ENCODE data around the gene ULK3. TPM values are rescaled to one million over a fixed set of nuclear protein-coding genes. Genes with fewer than 3 reads are reported as not detected.

ULK3 gene
- total RNA-seq, 4 donors from 2014 or later: 39.0 to 56.5 (median 48.1) TPM

DNA sequence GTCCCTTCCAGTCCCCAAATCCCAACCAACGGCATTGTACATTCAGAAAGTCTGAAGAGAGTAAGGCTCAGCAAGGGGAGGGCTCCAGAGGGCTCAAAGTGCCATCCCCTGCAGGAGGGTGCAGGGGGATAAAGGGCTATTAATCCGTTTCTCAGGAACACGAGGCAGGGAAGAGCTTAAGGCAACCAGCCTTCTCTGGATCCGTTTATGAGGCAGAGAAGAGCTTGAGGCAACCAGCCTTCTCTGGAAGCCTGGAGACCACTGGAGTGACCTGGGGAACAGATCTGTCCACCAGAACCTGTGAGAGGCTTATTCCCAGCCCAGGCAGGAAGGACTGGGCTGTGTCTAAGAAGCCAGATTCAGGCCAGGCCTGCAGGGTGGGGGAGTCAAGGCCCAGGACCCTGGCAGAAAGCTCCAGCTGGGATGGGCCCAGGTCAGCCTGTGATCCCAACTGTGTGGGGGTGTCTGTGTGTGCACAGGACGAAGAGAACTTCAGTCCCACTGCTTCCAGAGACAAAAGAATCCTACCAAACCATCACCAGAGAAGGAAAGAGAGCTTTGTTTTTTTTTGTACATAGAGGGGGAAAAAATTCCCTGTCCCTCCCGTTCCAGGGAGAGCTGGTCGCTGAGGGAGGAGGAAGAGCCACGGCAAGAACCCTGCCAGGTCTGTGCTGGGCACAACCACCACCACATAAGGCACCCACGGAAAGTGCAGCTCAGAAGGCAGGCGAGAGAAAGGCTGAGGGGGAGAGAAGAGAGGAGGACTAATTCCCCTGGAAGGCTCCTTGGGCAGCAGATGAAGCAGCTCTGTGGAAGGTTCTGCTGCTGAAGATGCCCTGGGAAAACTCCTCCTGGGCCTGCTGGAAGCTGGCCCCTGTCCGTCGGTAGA lies 1.6 kb upstream of the ULK3 start:
- H3K9me3 ChIP-seq: no peaks in the 10 kb centered on the region
- H3K27ac ChIP-seq: peak overlapping the region; percentile 91 to 98 (median 95)
- no peak for DNase-seq
- no peak for TF ChIP-seq POLR2A (IDR thresholded peaks at IDR 0.05)
- TF ChIP-seq, protein P1, sequence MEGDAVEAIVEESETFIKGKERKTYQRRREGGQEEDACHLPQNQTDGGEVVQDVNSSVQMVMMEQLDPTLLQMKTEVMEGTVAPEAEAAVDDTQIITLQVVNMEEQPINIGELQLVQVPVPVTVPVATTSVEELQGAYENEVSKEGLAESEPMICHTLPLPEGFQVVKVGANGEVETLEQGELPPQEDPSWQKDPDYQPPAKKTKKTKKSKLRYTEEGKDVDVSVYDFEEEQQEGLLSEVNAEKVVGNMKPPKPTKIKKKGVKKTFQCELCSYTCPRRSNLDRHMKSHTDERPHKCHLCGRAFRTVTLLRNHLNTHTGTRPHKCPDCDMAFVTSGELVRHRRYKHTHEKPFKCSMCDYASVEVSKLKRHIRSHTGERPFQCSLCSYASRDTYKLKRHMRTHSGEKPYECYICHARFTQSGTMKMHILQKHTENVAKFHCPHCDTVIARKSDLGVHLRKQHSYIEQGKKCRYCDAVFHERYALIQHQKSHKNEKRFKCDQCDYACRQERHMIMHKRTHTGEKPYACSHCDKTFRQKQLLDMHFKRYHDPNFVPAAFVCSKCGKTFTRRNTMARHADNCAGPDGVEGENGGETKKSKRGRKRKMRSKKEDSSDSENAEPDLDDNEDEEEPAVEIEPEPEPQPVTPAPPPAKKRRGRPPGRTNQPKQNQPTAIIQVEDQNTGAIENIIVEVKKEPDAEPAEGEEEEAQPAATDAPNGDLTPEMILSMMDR (IDR thresholded peaks at IDR 0.05 in 4 of 5, conservative IDR thresholded peaks at IDR 0.05 in 1 of 5): no peak
- H3K36me3 ChIP-seq: peaks cover 0 to 46% of the 10 kb centered on the region in 2 donors
- in situ Hi-C loops (cut with MboI; ENCODE audit: low sequenced_read_pairs in 4 of 4) (loop anchor here in 1 of 4 donors (5.0 kb wide), 1 partner anchor 67 kb away; no protein-coding TSS in a partner anchor), intact Hi-C loops (cut with DNase I; ENCODE audit: low total_unique reads) (loop anchor here (5.0 kb wide), 1 partner anchor 62 kb away; the partner anchor contains the start of gene CSK)
- H3K27me3 ChIP-seq: no peaks in the 10 kb centered on the region
- no peak for ATAC-seq
- H3K4me1 ChIP-seq: peaks cover 3 to 29% of the 10 kb centered on the region in 2 donors
- no peak overlapping the region for H3K4me3 ChIP-seq

- in situ Hi-C loops (cut with MboI; ENCODE audit: low sequenced_read_pairs in 4 of 4) (loop anchor here in 1 of 4 donors (5.0 kb wide), 1 partner anchor 67 kb away; no protein-coding TSS in a partner anchor), intact Hi-C loops (cut with DNase I; ENCODE audit: low total_unique reads) (loop anchor here (1.0 to 5.0 kb wide), 4 partner anchors 29 to 107 kb away; partner anchors contain the start of genes CSK, FAM219B and SCAMP2)
- TF ChIP-seq, protein P1 (IDR thresholded peaks at IDR 0.05 in 4 of 5, conservative IDR thresholded peaks at IDR 0.05 in 1 of 5): no peak
- H3K4me3 ChIP-seq: peak overlapping the region in 3 of 4 donors; percentile 77 to 87 (median 84)
- H3K27ac ChIP-seq: peak overlapping the region; percentile 91 to 98 (median 95)
- no peak for DNase-seq
- peaks cover 0 to 39% of the 10 kb centered on the region in 2 donors for H3K36me3 ChIP-seq
- H3K4me1 ChIP-seq: peaks cover 3 to 29% of the 10 kb centered on the region in 2 donors
- no peak for ATAC-seq
- H3K27me3 ChIP-seq: no peaks in the 10 kb centered on the region
- no peaks in the 10 kb centered on the region for H3K9me3 ChIP-seq
Observed at GRCh38 chr15:74843891-74844299, 939 bp upstream of the ULK3 start.

- peaks cover 0 to 38% of the 10 kb centered on the region in 2 donors for H3K36me3 ChIP-seq
Observed at GRCh38 chr15:74843445-74843828, 481 bp upstream of the ULK3 start.

DNA sequence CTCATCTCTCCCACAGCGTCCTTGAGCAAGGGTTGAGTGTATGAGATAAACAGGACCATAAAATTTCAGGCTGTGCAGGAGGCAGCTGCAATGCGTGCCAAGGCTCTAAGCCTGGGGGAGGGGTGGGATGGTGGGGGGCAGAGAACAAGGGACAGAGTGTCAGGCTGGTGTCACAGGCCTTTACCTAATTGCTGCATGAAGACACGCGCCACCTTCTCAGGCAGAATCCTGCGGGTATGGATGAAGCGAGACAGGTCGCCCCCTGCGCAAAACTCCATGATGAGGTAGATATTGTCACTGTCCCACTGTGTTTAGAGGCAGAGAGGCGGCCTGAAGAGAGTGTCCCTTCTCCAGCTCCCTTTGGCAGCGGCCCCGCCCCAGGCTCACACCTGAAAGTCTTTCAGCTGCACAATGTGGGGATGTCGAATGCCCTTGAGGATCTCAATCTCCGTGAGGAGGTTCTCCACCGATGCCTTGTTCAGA lies 1.0 kb downstream of the ULK3 start:
- no peak for DNase-seq
- Histone ChIP-seq H3K4me1 (peaks cover 0 to 16% of the 10 kb centered on the region in 2 donors), H3K9me3 (no peaks in the 10 kb centered on the region), H3K27ac (peak overlapping the region in 1 of 4 donors; percentile 91), H3K36me3 (peaks cover 0 to 35% of the 10 kb centered on the region in 2 donors), H3K27me3 (no peaks in the 10 kb centered on the region), H3K4me3 (peak overlapping the region in 3 of 4 donors; percentile 77 to 93 (median 84))
- intact Hi-C loops (cut with DNase I; ENCODE audit: low total_unique reads) (loop anchor here (2.0 to 5.0 kb wide), 3 partner anchors 60 to 109 kb away; partner anchors contain the start of genes CSK and FAM219B), in situ Hi-C loops (cut with MboI; ENCODE audit: low sequenced_read_pairs in 4 of 4) (loop anchor here in 1 of 4 donors (5.0 kb wide), 1 partner anchor 65 kb away; no protein-coding TSS in a partner anchor)
- ATAC-seq: no peak
- TF ChIP-seq, protein P1 (IDR thresholded peaks at IDR 0.05 in 4 of 5, conservative IDR thresholded peaks at IDR 0.05 in 1 of 5): no peak
- no peak for TF ChIP-seq POLR2A (IDR thresholded peaks at IDR 0.05)

More at GRCh38 chr15:74843445-74843828, 481 bp upstream of the ULK3 start:
- in situ Hi-C loops (cut with MboI; ENCODE audit: low sequenced_read_pairs in 4 of 4) (loop anchor here in 1 of 4 donors (5.0 kb wide), 1 partner anchor 66 kb away; no protein-coding TSS in a partner anchor), intact Hi-C loops (cut with DNase I; ENCODE audit: low total_unique reads) (loop anchor here (1.0 to 5.0 kb wide), 4 partner anchors 30 to 107 kb away; partner anchors contain the start of genes CSK, FAM219B and SCAMP2)
- Histone ChIP-seq H3K27me3 (no peaks in the 10 kb centered on the region), H3K4me3 (peak overlapping the region; percentile 77 to 93 (median 86)), H3K27ac (peak overlapping the region; percentile 91 to 98 (median 95)), H3K4me1 (peaks cover 3 to 29% of the 10 kb centered on the region in 2 donors), H3K9me3 (no peaks in the 10 kb centered on the region)
- no peak for ATAC-seq
- DNase-seq: no peak
- TF ChIP-seq POLR2A (IDR thresholded peaks at IDR 0.05): no peak
- TF ChIP-seq, protein P1 (IDR thresholded peaks at IDR 0.05 in 4 of 5, conservative IDR thresholded peaks at IDR 0.05 in 1 of 5): peak in 1 of 5 experiments; percentile 29
